ENCODE data around the gene SLC39A11. TPM values are rescaled to one million over a fixed set of nuclear protein-coding genes. Genes with fewer than 3 reads are reported as not detected.

SLC39A11 gene
- total RNA-seq, 1 donor from 2014 or later: 16.3 TPM

DNA sequence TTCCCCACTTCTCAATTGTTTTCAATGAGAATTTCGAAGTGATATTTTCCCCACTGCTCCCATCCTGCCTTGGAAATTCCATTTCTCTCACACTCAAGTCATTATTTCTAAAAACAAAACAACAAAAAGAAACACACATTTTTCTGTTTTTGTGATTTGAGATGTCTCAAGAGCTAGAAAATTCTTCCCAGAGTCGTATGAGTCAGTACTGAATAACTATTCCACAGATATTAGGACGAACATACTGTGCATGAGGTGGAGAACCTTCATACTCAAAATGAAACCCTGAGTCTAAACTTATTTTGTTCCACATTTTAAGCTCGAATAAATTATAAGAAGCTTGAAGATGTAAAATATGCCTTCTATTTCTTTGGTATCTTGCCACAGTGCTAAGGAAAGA is 204.6 kb downstream of the SLC39A11 start:
- TF ChIP-seq, protein P1, sequence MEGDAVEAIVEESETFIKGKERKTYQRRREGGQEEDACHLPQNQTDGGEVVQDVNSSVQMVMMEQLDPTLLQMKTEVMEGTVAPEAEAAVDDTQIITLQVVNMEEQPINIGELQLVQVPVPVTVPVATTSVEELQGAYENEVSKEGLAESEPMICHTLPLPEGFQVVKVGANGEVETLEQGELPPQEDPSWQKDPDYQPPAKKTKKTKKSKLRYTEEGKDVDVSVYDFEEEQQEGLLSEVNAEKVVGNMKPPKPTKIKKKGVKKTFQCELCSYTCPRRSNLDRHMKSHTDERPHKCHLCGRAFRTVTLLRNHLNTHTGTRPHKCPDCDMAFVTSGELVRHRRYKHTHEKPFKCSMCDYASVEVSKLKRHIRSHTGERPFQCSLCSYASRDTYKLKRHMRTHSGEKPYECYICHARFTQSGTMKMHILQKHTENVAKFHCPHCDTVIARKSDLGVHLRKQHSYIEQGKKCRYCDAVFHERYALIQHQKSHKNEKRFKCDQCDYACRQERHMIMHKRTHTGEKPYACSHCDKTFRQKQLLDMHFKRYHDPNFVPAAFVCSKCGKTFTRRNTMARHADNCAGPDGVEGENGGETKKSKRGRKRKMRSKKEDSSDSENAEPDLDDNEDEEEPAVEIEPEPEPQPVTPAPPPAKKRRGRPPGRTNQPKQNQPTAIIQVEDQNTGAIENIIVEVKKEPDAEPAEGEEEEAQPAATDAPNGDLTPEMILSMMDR (IDR thresholded peaks at IDR 0.05; ENCODE audit: partially characterized antibody, unreplicated experiment): no peak
- H3K36me3 Mint-ChIP-seq (ENCODE audit: unreplicated experiment): peaks cover 14% of the 10 kb centered on the region
- peaks cover 3% of the 10 kb centered on the region for H3K27me3 Mint-ChIP-seq (ENCODE audit: unreplicated experiment)
- H3K4me1 Mint-ChIP-seq (ENCODE audit: low read depth, unreplicated experiment): peaks cover 5% of the 10 kb centered on the region
- no peak for DNase-seq
- peaks cover 7% of the 10 kb centered on the region for H3K9me3 Mint-ChIP-seq (ENCODE audit: unreplicated experiment)
- no peak overlapping the region for H3K4me3 Mint-ChIP-seq (ENCODE audit: unreplicated experiment)
- no peak overlapping the region for H3K27ac Mint-ChIP-seq (ENCODE audit: unreplicated experiment)

DNA sequence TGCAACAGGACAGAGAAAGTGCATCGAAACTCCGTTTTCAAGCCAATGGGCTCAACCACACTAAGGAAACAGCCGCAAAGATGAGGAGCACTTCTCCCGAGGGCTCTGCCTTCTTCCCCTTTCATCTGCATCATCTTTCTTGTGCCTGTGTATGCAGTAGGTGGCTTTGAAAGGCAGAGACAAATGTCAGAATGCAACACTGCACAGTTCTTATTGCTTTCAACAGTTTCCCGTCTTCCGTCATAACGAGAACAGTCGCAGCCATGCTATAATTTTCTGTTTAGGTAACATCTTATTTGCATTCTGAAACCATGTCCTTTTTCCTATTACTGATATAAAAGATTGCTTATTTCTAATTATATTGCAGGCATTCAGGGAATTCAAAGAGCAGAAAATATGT is 205.2 kb downstream of the SLC39A11 start:
- TF ChIP-seq, protein P1 (IDR thresholded peaks at IDR 0.05; ENCODE audit: partially characterized antibody, unreplicated experiment): no peak
- peaks cover 14% of the 10 kb centered on the region for H3K36me3 Mint-ChIP-seq (ENCODE audit: unreplicated experiment)
- no peak for DNase-seq

DNA sequence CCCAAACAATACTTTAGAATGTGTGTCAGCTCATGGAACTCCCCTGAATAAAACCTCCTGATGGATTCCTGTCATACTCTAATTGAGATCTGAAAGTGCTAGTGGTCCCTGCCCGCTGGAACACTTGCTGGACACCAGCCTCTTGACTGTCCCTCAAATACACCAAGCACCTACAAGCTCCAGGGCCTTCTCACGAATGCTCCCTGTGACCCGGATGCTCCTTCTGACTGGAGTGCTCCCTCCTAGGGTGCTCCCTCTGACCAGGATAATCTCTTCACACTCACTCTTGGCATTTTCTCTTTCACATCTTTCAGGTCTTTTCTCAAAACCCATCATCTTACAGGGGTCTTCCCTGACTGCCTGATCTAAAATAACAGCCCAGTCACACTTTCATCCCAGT is 205.9 kb downstream of the SLC39A11 start:
- H3K4me3 Mint-ChIP-seq (ENCODE audit: unreplicated experiment): no peak overlapping the region
- TF ChIP-seq, protein P1 (IDR thresholded peaks at IDR 0.05; ENCODE audit: partially characterized antibody, unreplicated experiment): no peak
- peaks cover 5% of the 10 kb centered on the region for H3K4me1 Mint-ChIP-seq (ENCODE audit: low read depth, unreplicated experiment)
- peaks cover 3% of the 10 kb centered on the region for H3K27me3 Mint-ChIP-seq (ENCODE audit: unreplicated experiment)
- no peak for DNase-seq
- peaks cover 7% of the 10 kb centered on the region for H3K9me3 Mint-ChIP-seq (ENCODE audit: unreplicated experiment)
- no peak overlapping the region for H3K27ac Mint-ChIP-seq (ENCODE audit: unreplicated experiment)
- peaks cover 14% of the 10 kb centered on the region for H3K36me3 Mint-ChIP-seq (ENCODE audit: unreplicated experiment)

More for the DNA sequence above, 205.2 kb downstream of the SLC39A11 start:
- Mint-ChIP-seq H3K4me1 (ENCODE audit: low read depth, unreplicated experiment) (peaks cover 5% of the 10 kb centered on the region), H3K4me3 (ENCODE audit: unreplicated experiment) (no peak overlapping the region), H3K27ac (ENCODE audit: unreplicated experiment) (no peak overlapping the region), H3K9me3 (ENCODE audit: unreplicated experiment) (peaks cover 7% of the 10 kb centered on the region), H3K27me3 (ENCODE audit: unreplicated experiment) (peaks cover 3% of the 10 kb centered on the region)

DNA sequence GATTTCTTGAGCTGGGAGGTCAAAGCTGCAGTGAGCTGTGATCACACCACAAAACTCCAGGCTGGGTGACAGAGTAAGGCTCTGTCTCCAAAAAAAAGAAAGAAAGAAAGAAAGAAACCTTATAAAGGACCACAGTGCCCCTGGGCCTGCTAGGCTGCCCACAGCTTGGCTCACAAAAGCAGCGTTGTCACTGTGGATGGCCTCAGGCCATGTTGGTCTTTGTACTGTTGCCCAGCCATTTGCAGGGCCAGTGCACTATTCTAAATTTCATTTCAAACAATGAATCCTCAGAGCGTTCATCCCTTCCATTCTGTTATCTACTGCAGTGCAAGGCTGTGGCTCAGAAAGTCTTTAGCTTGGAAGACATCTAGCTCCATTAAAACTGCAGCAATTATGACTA is 208.4 kb downstream of the SLC39A11 start:
- Mint-ChIP-seq H3K27ac (ENCODE audit: unreplicated experiment) (no peak overlapping the region), H3K9me3 (ENCODE audit: unreplicated experiment) (peaks cover 10% of the 10 kb centered on the region)
- DNase-seq: no peak

DNA sequence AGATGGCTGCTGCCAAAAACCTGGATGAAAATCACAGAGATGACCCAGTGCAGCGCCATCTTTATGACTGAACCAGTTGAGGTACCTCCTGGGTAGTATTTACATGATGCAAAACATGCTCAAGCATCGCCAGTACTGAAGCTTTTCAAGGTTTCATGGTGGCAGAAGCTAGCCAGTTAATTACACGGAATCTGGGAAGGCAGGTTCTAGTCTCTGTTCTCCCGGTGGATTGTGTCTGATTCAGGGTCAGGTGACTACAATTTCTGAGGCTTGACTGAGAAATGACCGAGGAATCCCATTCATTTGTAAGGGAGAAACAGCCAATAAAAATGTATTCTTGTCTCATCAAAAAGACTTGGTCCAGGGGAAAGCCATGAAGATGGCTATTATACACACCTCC is 209.1 kb downstream of the SLC39A11 start:
- H3K27me3 Mint-ChIP-seq (ENCODE audit: unreplicated experiment): peaks cover 4% of the 10 kb centered on the region
- TF ChIP-seq, protein P1 (IDR thresholded peaks at IDR 0.05; ENCODE audit: partially characterized antibody, unreplicated experiment): no peak

More for the DNA sequence above, 208.4 kb downstream of the SLC39A11 start:
- TF ChIP-seq, protein P1 (IDR thresholded peaks at IDR 0.05; ENCODE audit: partially characterized antibody, unreplicated experiment): no peak
- H3K4me3 Mint-ChIP-seq (ENCODE audit: unreplicated experiment): no peak overlapping the region
- peaks cover 4% of the 10 kb centered on the region for H3K27me3 Mint-ChIP-seq (ENCODE audit: unreplicated experiment)
- H3K36me3 Mint-ChIP-seq (ENCODE audit: unreplicated experiment): peaks cover 27% of the 10 kb centered on the region
- peaks cover 5% of the 10 kb centered on the region for H3K4me1 Mint-ChIP-seq (ENCODE audit: low read depth, unreplicated experiment)

More for the DNA sequence above, 209.1 kb downstream of the SLC39A11 start:
- no peak overlapping the region for H3K4me3 Mint-ChIP-seq (ENCODE audit: unreplicated experiment)
- H3K27ac Mint-ChIP-seq (ENCODE audit: unreplicated experiment): no peak overlapping the region
- DNase-seq: no peak
- H3K36me3 Mint-ChIP-seq (ENCODE audit: unreplicated experiment): peaks cover 30% of the 10 kb centered on the region
- peaks cover 13% of the 10 kb centered on the region for H3K9me3 Mint-ChIP-seq (ENCODE audit: unreplicated experiment)
- H3K4me1 Mint-ChIP-seq (ENCODE audit: low read depth, unreplicated experiment): peaks cover 5% of the 10 kb centered on the region
